ENCODE data around the gene MEDAG. TPM values are rescaled to one million over a fixed set of nuclear protein-coding genes. Genes with fewer than 3 reads are reported as not detected.

Gene MEDAG
- polyA plus RNA-seq, 12 donors = 7.6 to 17.9 (median 10.7) TPM; not detected in 1

DNA sequence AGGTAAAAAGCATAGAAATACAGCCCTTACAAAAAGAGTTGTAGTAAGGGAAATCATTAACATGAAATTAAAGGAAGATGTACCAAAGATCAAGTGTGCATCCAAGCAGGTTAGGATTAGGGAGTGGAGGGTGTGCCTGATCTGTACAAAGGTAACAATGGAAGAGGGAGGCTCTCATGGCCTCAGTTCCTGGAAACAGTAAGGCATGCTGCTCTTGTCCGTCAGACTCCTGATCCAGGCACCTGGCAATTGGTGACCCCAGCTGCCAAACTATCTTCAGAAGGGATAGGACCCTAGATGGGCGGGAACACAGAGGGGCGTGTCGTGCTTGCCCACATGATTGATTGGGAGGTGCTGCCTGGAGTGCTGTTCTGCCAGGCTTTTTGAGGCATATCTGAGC lies 30.9 kb downstream of the MEDAG start:
- DNase-seq = no peak

DNA sequence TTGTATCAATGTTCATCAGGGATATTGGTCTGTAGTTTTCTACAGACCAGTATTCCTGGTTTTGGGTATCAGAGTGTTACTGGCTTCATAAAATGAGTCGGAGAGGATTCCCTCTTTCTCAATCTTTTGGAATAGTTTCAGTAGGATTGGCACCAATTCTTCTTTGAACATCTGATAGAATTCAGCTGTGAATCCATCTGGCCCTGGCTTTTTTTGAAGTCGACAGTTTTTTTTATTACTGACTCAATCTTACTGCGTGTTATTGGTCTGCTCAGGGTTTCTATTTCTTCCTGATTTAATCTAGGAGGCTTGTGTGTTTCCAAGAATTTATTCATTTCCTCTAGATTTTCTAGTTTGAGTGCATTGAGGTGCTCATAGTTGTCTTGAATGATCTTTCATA lies 37.8 kb downstream of the MEDAG start:
- DNase-seq = no peak

DNA sequence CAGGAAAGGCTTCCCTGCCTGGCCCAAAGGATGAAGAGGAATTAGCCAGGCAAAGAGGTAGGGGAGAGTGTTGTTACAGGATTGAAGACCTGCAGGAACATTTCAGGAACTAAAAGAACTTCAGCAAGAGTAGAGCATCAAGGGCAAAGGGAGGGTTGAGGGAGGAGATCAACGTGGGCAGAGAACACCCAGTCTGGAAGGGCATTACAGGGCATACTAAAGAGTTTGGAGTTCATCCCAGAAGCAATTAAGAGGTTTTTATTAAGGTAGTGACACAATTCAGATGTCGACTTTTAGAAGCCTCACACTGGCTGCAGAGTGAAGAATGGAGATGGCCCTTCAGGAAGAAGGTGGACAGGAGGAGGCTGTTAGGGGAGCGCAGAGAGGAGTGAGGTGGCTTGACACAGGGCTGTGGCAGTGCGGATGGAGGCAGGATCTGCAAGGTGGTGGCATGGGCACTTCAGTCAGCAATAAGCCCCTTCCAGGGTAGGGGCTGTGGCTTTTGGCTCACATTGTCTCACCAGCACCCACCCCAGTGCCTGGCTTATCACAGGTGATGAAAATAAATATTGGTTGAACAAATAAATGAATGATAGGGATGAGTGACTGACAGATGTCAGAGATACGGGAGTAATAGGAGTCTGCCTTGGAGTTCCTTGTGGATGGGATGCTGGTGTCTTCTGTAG lies 51.3 kb downstream of the MEDAG start:
- DNase-seq = no peak

DNA sequence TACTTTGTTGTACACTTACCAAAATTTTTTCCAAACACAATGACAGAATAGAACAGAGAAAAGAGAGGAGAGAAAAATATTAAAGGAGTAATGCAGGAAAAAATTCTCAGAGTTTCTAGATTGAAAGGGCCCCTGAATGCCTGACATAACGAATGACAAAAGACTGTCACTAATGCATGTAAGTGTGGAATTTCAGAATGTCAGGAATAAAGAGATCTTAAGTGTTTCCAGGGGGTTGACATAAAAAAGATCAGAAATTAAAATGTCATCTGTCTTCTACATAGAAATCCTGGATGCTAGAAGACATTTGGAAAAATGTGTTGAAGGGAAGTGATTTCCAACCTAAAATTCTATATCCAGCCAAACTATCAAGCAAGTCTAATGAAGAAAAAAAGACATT lies 53.6 kb downstream of the MEDAG start:
- DNase-seq = no peak

DNA sequence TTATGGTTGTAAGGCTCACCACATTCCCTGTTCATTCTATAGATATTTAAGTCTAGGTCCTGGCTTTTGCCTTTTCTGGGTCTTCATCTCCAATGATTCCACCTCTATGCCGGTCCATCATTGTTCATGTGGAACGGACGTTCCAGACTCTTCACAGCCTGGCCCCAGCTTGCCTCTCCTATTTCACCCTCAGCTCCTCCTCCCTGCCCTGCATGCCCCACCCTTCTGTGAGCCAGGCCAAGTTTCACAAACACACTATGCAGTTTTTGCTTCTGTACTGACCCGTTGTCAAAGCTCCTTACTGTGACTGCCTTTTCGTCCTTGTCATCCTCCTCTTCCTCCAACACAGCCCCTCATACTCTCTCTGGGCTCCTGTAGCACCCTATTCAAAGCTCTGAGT lies 57.7 kb downstream of the MEDAG start:
- DNase-seq = no peak

DNA sequence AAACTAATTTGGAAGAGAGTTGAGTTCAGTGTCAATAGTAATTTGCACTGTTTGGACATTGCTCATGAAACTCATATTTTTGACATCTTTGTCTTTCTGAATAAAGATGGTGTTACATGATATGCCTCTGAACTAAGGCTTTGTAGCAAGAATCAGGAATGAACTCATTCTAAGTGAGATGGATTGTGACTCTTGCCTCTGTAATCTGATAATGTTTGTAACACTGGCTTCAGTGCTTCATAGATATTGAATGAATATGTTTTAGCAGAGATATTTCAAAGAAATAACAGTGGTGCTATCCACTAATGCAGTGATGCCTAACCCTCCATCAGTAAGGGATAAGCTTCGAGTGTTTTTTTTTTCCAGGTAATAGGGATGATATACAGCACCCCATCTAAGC lies 59.3 kb downstream of the MEDAG start:
- no peak for DNase-seq

DNA sequence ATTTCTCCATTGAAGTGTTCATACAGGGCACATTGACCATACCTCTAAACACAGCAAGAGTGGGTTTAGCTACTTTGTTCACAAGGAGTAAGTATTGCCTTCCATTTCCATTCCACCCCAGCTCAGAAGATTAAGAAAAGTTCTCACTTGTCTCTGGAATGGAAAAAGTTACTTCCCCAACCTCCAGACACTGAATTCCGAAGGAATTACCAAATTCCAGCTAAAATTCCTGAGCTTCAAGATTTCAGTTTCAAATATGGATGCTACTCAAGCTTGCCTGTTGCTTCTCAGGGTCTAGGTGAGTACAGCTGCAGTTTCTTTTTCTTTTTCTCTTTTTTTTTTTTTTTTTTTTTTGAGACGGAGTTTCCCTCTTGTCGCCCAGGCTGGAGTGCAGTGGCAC lies 60.0 kb downstream of the MEDAG start:
- DNase-seq = no peak

DNA sequence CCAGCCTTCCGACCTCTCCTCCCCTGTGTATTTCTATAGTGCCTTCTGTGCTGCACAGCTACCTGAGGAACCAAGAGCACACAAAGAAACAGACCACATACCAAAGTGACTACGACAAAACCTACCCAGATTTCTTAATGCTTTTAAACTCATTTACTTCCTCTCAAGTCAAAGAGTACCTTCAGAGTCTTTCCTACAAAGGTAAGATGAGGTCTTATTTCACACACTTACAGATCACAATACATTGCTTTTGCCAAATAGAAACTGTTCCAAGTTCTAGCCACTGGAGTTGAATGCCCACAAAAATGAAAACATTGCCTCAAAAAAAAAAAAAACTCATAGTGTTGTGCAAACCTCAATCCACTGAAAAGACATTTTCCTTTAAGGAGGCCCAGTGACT lies 62.8 kb downstream of the MEDAG start:
- no peak for DNase-seq

DNA sequence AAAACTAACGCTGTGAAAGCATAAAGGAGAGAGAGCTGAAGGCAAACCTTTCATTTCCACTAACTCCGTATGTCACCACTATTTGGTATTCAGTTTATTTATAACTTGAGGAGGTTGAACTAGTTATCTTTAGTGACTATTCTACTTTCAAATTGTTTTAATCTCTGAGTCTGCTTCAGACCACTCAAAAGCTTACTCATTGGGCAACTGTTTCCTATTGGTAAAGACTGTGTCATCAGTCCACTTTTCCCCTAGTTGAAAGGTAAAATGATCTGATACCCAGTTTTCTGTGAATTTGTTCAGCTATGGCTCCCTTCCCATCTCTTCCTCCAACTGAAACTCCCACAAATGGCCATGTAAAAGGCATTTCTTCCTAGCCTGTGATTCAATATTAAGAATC lies 65.5 kb downstream of the MEDAG start:
- DNase-seq = no peak

DNA sequence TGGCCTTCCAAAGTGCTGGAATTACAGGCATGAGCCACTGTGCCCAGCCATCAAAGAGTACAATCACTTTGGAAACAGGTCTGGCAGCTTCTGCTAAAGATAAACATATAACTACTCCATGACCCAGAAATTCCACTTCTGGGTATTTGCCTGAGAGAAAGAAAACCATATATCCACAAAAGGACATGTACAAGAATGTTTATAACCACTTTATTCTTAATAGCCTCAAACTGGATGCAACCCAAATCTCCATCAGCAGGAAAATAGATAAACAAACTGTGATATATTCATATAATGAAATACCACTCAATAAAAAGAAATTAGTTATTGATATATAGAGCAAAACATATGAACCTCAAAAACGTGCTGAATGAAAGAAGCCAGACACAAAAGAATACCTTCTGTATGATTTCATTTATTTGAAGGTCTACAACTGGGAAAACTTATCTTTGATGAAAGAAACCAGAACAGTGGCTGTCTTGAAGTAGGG lies 66.9 kb downstream of the MEDAG start:
- DNase-seq = no peak

DNA sequence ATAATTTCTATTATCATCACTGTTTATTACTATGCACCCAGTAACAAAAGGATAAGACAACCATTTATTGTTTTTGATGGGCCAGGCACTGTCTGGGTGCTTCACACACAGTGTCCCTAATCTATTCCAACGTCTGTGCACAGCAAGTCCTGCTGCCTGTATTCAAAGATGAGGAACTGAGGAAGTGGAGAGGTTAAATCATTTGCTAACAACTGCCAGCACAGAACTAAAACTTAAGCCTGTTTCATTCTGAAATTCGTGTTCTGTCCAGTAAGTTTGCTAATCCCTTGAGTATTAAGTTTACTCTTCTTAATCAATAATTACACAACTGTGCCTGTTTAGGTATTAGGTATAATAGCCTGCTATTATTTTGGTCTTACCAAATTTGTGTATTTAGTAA lies 68.3 kb downstream of the MEDAG start:
- DNase-seq = no peak

Other genes with a start within 250 kb of the MEDAG start
- gene ALOX5AP, start 170.7 kb upstream of the MEDAG start, polyA plus RNA-seq (ENCODE audit: insufficient read length in 12 of 12) = 1 to 10 TPM in 10 of 12 donors, not detected in 2; 3.6 to 9.4 (median 4.9) TPM
- gene TEX26, start 26.4 kb downstream of the MEDAG start, polyA plus RNA-seq (ENCODE audit: insufficient read length in 12 of 12) = under 1 TPM in 8 of 12 donors, not detected in 4; 0.15 to 0.66 (median 0.28) TPM